H1 (cell line): Measurements from ENCODE around the gene CHMP1B. TPM values are rescaled to one million over a fixed set of nuclear protein-coding genes. Genes with fewer than 3 reads are reported as not detected.

Experiments
- ATF2 ChIP-seq: IDR thresholded peaks from 2 replicates; pipeline ENCODE4 v1.6.1; 2012; ENCODE audit warnings: low read length, inconsistent platforms
- E2F6 ChIP-seq: IDR thresholded peaks from 2 replicates; pipeline ENCODE4 v1.6.1; 2012; ENCODE audit warnings: inconsistent platforms
- GABPA ChIP-seq: IDR thresholded peaks from 2 replicates; pipeline ENCODE4 v1.6.1; 2011; ENCODE audit warnings: mild to moderate bottlenecking, low read length, moderate library complexity, borderline replicate concordance; ENCODE audit not compliant: insufficient read depth
- GTF2F1 ChIP-seq: IDR thresholded peaks from 2 replicates; pipeline ENCODE4 v1.6.1; 2012; ENCODE audit warnings: low read depth, low read length, improper control_type of control experiment, borderline replicate concordance
- JUN ChIP-seq: IDR thresholded peaks from 2 replicates; pipeline ENCODE4 v1.6.1; 2011; ENCODE audit warnings: low read depth, mild to moderate bottlenecking, improper control_type of control experiment, low read length
- KDM1A ChIP-seq: fragments of 200-600, 300-600 bp; sonication (generic); IDR thresholded peaks from 2 replicates; pipeline ENCODE4 v1.7.1; 2016; ENCODE audit warnings: mild to moderate bottlenecking, low read length, borderline replicate concordance
- RAD21 ChIP-seq, 2 experiments: IDR thresholded peaks in 1 of 2; conservative IDR thresholded peaks in 1 of 2; 2 replicates each; pipeline ENCODE4 v1.6.1; 2011; ENCODE audit warnings: low read depth in 2 of 2, low read length in 2 of 2, improper control_type of control experiment in 1 of 2, inconsistent platforms in 1 of 2, mild to moderate bottlenecking in 1 of 2, moderate library complexity in 1 of 2
- polyA plus RNA-seq, 7 experiments: library from polyadenylated mRNA; depleted of rRNA in 3 of 7; stranded (reverse) in 5 of 7; unstranded in 2 of 7; fragments of >200 nt in 5 of 7; fragments of 200-250 nt in 2 of 7; gene quantifications; 1 replicate in 5 of 7; 2 replicates in 1 of 7; 4 replicates in 1 of 7; pipeline versions ENCODE4 v1.2.1 to v1.2.3, GENCODE V29; 2011 to 2013; ENCODE audit warnings: missing spikeins in 2 of 7, mixed read lengths in 2 of 7
- total RNA-seq: library from RNA; stranded (reverse); fragmentation: NEBNext Ultra II Directional; extraction: Animal tissue kit (Norgen Biotek cat#: 25700); gene quantifications from 2 replicates; pipeline ENCODE4 v1.2.1, GENCODE V29; 2021

Gene CHMP1B
- total and polyA plus RNA-seq, 2 of the 8 experiments (the other 6 are each of a cell fraction or from before 2014, with no cell fraction given): 30.5 to 43.2 TPM

- TF ChIP-seq JUN (no peak), ATF2 (no peak), RAD21 (IDR thresholded peaks at IDR 0.05 in 1 of 2, conservative IDR thresholded peaks at IDR 0.05 in 1 of 2; ENCODE audit: low read depth in 2 of 2, low read length in 2 of 2) (peak in 1 of 2 experiments; percentile 18; a peak in 2 of 4 replicates), GTF2F1 (0 out of 2 replicates have a peak, but pooled peaks have one; percentile 29), KDM1A (no peak), E2F6 (no peak), GABPA (no peak)
These were observed at the start of gene CHMP1B (continued) for GRCh38 chr18:11851146-11851805.
